PC-3 (cell line): ENCODE results near the gene HPSE2.

Experiments used
- CTCF ChIP-seq: fragments of 300-600 bp; sonication (generic); conservative IDR thresholded peaks from 2 replicates; pipeline ENCODE4 v1.5.1; 2017; ENCODE audit warnings: antibody characterized with exemption, low read depth, mild to moderate bottlenecking, low read length
- EZH2 ChIP-seq: fragments of 300-600 bp; sonication (generic); IDR thresholded peaks from one replicate; pipeline ENCODE4 v1.6.1; 2017; ENCODE audit warnings: antibody characterized with exemption, mild to moderate bottlenecking, low read length; ENCODE audit not compliant: unreplicated experiment

- TF ChIP-seq EZH2 (no peak), CTCF (no peak)
These were observed 823.9 kb downstream of the HPSE2 start for GRCh38 chr10:98411768-98412167.
